AG10803 (cell line): ENCODE data around the gene MSI2.

ENCODE experiments used
- DNase-seq: peaks from one replicate; pipeline ENCODE4 v3.0.0; 2010; ENCODE audit warnings: low read depth
- H3K4me3 ChIP-seq: 2 replicates; pipeline ENCODE4 v1.5.1; 2011; ENCODE audit warnings: mild to moderate bottlenecking, low read length, control low read depth
- CTCF ChIP-seq: conservative IDR thresholded peaks from 2 replicates; pipeline ENCODE4 v1.5.1; 2011; ENCODE audit warnings: mild to moderate bottlenecking, low read length, control low read depth, inconsistent platforms

Gene MSI2

GRCh38 chr17:57505841-57506773, 249.8 kb downstream of the MSI2 start:
- no peak for TF ChIP-seq CTCF
- no peak for DNase-seq
- no peak overlapping the region for H3K4me3 ChIP-seq

DNA sequence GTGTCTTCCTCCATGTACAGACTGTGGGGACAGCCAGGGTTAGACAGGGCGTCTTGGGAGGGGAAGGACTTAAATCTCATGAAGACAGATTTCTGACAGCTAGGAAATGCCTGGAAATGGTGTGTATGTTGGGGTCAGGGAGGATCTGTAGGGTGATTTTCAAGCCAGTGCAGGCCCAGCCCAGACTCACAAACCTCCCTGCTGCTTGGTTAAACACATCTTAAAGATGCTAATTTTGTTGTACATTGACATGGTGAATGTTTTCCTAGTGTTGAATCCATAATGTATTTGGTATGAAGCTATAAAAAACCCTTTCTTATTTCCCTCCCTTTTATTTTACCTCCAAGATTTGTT, 250.4 kb downstream of the MSI2 start:
- no peak for DNase-seq
- no peak for TF ChIP-seq CTCF
- H3K4me3 ChIP-seq = no peak overlapping the region

DNA sequence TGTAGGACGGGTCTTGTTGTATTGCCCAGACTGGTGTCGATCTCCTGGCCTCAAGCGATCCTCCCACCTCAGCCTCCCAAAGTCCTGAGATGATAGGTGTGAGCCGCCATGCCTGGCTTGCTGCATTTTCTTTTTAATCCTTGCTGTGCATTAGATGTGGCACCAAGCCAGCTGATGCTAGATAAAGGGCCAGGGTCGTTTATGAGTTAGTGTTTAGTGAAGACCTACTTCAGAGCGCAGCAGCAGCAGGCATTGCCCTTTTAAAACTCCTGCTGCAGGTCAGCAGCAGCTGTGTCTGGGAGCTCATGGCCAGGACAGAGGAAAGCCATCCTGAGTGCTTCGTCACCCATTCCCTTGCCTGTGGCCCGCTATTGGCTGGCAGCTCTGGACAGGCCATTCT, 251.5 kb downstream of the MSI2 start:
- DNase-seq = no peak
- TF ChIP-seq CTCF = no peak
- no peak overlapping the region for H3K4me3 ChIP-seq

DNA sequence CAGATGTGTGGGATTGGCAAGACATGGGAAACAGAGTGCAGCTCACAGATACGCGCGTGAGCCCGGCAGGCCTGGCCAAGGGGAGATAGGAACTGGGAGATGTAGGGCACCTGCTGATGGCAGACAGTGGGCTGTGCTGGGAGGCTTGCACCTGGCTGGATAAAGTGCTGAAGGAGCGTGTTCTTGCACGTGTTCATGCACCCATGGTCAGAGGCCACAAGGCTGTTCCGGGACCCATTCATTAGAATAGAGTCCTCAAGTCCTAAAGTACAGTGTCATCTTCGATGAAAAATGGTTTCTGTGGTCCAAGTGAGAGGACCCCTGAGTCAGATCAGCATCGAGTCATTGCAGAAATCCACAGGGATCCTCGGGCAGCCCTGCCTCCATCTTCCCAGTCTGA, 252.3 kb downstream of the MSI2 start:
- DNase-seq = no peak
- TF ChIP-seq CTCF = no peak
- H3K4me3 ChIP-seq = no peak overlapping the region

DNA sequence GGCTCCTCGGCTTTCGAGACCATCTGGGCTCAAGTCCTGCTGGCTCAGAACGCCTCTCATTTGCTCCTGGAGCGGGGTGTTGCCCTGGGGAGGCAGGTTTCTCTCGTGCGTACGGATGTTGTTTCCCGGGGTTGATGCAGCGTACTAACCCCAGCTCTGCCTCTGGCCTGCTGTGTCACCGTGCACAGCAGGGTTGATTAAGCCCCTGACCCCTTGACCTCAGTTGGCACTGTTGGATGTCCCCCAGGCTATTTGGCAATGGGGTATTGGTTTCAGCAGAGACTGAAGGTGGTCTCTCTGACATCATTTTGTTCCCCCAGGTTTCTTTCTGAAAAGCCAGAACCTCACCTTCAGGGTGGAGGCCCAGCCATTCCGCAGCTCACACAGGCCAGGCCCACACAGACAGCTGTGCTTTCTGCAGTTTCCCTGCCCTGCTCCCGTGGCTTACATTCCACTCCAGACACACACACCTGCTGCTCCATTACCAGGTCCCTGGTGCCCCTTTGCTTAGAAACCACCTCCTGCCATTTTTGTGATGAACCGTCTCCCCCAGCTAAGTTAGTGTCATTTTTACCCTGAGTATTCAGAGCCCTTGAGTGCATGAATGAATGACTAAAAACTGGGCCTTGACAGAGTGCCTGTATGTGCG, 255.3 kb downstream of the MSI2 start:
- no peak overlapping the region for H3K4me3 ChIP-seq
- DNase-seq = no peak
- no peak for TF ChIP-seq CTCF

GRCh38 chr17:57512258-57512657, 255.9 kb downstream of the MSI2 start:
- no peak overlapping the region for H3K4me3 ChIP-seq
- no peak for TF ChIP-seq CTCF

DNA sequence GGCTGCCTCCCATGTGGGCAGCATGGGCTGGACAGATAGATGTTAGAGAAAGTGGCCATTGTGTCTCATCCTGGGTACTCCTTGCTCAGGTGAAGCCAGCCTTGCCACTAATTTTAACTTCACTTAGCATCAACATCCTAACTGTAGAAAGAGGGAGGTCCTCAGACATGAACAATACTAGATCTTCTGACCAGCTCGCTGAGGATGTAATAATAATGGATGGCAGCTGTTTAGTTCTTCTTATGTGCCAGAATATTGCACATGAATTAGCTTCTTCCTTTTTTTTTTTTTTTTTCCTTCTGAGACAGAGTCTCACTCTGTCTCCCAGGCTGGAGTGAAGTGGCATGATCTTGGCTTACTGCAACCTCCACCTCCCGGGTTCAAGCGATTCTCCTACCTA, 256.4 kb downstream of the MSI2 start:
- H3K4me3 ChIP-seq = no peak overlapping the region
- TF ChIP-seq CTCF = no peak
- DNase-seq = no peak

More at GRCh38 chr17:57512258-57512657, 255.9 kb downstream of the MSI2 start:
- DNase-seq = no peak
